Occipital lobe (tissue), 2 donors: ENCODE results near the gene ANTXRL. TPM values are rescaled to one million over a fixed set of nuclear protein-coding genes. Genes with fewer than 3 reads are reported as not detected.
"Not testable (repeated sequence)": the region's sequence is repeated elsewhere in the genome, so short reads cannot be mapped to it uniquely, and the experiment has no call there.

Experiments
- DNase-seq: peaks from one replicate; lab custom pipeline; 2025; lab: John Stamatoyannopoulos, UW
- total RNA-seq: library from RNA; depleted of rRNA; stranded (reverse); fragments of >200 nt; gene quantifications from one replicate; pipeline ENCODE4 v1.2.3, GENCODE V29; 2014

The ANTXRL gene
- total RNA-seq, 1 donor from 2014 or later, result not detected

DNA sequence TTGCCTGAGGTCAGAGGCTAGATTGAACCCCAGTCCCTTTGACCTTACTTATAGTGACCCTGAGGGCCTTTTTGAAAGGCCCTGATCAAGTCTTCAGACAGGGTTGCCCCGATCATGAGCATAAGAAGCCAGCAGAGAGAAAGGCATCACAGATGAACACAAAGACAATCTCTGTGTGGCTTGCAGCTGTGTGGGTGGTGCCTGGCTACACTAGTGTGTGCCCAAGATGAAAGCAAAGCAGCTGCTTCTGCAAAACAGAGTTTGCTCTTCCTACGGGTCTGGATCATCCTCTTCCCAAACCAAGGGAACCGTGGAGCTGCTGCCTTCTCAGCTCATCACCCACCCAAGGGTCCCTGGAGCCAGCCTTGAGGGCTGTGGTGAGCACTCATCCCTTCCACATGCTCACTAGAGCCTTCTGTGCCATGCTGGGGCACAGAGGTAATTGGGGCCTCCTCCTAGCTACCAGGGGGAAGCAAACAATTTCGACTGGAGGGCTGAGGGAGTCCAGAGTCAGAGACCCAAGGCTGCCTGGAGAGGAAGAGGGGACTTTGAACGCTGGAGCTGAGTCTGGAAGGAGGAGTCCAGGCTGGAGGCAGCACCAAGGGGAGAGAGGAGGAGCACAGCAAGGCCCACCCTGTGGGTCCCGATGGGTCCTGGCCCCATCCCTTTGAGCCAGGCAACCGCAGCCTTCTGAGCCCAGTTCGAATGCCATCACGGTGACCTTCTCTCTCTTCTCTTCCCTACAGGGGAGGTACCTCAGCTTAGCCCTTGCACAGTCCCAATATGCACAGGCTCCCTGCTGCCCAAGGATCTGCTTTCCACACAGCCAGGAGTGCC, 42.3 kb downstream of the ANTXRL start:
- DNase-seq, result peak; percentile 65

DNA sequence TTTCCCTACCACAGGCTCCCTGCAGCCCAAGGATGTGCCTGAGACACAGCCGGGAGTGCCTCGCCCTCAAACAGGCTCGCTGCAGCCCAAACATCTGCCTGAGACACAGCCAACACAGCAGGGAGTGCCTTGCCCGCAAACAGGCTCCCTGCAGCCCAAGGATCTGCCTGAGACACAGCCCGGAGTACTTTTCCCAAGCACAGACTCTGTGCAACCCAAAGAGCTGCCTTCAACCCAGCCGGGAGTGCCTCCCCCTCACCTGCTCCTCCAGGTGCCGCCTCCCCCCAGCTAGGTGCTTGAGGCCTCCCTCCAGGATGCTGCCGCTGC, 42.9 kb downstream of the ANTXRL start:
- DNase-seq, result no peak

GRCh38 chr10:46330894-46331293, 44.1 kb downstream of the ANTXRL start:
- DNase-seq, result no peak

GRCh38 chr10:46365484-46365883, 78.7 kb downstream of the ANTXRL start:
- not testable (repeated sequence) for DNase-seq

DNA sequence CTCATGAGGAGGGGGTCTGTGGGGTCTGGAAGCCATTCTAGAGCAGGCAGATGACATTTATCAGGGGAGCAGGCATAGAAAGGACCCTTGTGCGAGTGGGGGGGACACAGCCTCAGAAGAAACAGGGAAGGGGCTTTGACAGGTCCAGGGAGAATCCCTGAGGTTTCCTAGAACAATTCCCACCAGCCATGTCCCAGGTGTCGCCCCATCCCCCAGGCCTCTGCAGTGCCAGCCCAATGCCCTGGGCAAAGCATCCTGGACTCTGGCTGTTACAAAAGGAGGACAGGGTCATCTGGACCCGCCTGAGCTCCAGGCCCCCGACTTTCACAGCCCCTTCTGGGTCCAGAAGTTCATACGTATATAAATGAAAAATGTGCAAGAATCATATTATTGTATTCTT, 80.4 kb downstream of the ANTXRL start:
- DNase-seq, result not testable (repeated sequence)

DNA sequence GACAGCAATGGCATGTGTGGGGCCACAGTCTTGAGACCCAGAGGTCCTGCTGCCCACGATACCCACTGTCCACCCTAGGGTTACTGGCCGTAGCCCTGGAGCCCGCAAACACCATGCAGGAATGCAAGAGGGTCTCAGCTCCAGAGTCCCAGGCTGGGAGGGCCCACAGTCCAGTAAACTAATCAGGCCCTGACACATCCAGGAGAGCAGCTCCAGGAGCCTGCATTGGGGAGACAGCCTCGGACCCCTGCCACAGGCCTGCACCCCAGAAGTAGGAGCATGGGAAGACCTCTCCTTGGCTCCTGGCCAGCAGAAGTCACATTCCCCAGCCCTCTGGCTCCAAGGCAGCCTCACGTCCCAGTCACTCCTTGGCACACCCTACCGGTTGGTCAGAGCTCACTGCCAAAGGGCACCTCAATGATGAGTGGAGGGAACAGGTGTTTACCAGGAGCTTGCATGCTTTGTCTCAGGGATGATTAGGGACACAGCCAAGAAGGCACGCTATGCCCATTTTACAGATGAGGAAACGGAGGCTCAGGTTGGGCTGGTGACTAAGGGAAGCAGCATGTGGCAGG, 81.0 kb downstream of the ANTXRL start:
- DNase-seq, result not testable (repeated sequence)

GRCh38 chr10:46368956-46369355, 82.2 kb downstream of the ANTXRL start:
- DNase-seq, result not testable (repeated sequence)

- not testable (repeated sequence) for DNase-seq
Measured at GRCh38 chr10:46374410-46374809, 87.6 kb downstream of the ANTXRL start.

DNA sequence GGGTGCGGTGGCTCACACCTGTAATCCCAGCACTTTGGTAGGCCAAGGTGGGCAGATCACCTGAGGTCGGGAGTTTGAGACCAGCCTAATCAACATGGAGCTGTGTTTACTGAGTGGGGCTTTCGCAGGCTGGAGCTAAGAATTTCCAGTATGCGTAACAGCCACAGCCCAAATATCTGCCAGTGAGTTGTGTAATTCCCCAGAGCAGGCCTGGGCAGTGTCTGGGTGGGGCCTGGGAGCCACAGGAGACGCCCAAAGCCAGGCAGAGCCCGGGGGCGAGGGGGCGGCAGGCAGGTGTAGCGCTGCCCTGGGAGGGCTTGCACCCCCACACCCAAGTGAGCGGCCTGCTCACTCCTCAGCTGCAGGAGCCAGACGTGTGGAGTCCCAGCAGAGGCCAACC, 88.6 kb downstream of the ANTXRL start, which contains the start of gene ANXA8L1:
TSS of gene ANXA8L1 (plus strand) at position 371 of the 400 bp plus-strand sequence. CDS start 76 bp downstream, outside the sequence.
- not testable (repeated sequence) for DNase-seq

DNA sequence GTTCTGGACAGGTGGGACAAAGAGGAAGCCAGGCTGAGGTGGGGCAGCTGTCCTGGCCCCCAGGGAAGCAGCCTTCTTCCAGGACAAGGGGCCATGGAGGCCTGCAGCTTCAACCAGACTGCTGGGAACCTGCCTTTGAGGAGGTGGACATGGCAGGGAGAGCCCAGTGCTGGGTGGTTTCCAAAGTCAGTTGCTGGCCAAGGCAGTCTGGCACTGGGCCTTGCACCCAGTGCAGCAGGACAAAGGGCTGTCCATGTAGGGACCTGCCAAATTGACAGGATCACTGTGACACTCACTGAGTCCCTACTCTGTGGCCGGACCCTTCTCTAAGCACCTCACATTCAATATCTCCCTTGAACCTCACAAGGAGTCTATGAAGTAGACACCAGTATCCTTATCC, 90.2 kb downstream of the ANTXRL start:
- DNase-seq, result not testable (repeated sequence)

- DNase-seq, result not testable (repeated sequence)
Measured at GRCh38 chr10:46377651-46378050, 90.9 kb downstream of the ANTXRL start.

DNA sequence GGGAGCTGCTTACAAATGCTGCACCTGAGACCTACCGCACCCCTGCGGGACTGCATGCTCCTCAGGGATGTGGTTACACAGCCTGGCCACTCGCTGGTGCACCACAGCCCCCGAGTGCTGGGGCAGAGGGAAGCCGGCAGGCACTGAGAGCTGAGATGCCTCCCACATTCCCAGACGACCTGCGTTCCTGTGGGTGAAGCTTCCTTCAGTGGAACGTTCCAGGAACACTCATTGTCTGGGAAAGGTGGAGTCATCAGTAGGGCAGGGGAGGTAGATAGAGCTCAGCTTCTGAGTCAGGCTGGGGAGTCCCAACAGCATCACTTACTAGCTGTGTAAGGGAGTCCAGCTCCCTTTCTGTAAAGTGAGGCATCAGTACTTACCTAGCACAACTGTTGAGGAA, 91.3 kb downstream of the ANTXRL start:
- not testable (repeated sequence) for DNase-seq

DNA sequence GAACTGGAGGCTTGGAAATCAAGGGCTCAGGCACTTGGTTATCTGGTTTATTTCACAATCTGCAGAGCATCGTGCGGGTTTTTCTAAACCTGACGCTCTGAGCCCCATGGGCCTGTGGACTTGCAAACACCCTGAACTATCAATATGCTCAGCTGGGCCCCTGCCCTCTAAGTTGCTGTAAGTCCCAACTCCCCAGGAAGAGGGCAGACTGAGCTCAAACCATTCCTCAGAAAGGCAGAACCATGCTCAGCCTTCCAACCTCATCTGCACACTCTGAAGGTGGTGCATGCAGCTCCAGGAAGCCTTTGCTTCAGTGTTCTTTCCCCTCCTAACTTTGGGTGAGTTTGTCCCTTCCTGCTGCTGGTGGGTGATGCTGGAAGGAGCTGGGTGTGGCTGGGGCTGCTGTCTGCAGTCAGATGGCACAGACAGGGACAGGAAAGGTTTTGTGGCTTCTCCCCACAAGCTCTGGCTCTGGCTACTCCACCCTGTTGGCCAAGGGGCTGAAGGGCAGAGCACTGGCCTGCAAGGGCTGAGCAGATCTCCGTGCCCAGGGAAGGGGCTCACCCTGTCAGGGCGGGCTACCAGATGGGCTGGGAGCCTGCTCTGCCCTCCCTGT, 92.5 kb downstream of the ANTXRL start:
- DNase-seq, result not testable (repeated sequence)

Other genes with a start within 250 kb of the ANTXRL start
- gene MSMB, start 240.7 kb upstream of the ANTXRL start, total RNA-seq, result not detected
- not detected for gene ANXA8L1, start 88.8 kb downstream of the ANTXRL start, total RNA-seq
- gene NPY4R, start 179.0 kb downstream of the ANTXRL start, total RNA-seq, result not detected